ENCODE data around the gene MAD2L1. TPM values are rescaled to one million over a fixed set of nuclear protein-coding genes. Genes with fewer than 3 reads are reported as not detected.

The MAD2L1 gene
- total and polyA plus RNA-seq, 2 donors (not counting 3 experiments of a cell fraction or from before 2014, with no cell fraction given) = 15.6 to 41.4 TPM

GRCh38 chr4:120081726-120082125 lies 15.1 kb upstream of the MAD2L1 start:
- Histone ChIP-seq H3K36me3 (ENCODE audit: control insufficient read depth in 2 of 2, extremely low read depth in 1 of 2, insufficient read depth in 2 of 2, low read length in 2 of 2) (no peaks in the 10 kb centered on the region), H3K9me1 (replicated peaks; ENCODE audit: control insufficient read depth, extremely low read depth, insufficient read depth, low read length) (no peaks in the 10 kb centered on the region), H3K4me3 (replicated peaks in 1 of 3; ENCODE audit: insufficient read depth in 1 of 3, low read depth in 1 of 3, low read length in 3 of 3) (no peak overlapping the region), H3K4me2 (ENCODE audit: insufficient read depth, low read length) (no peak overlapping the region), H4K20me1 (replicated peaks; ENCODE audit: control insufficient read depth, extremely low read depth, insufficient read depth, low read length) (no peaks in the 10 kb centered on the region), H3K4me1 (ENCODE audit: control insufficient read depth, extremely low read depth, insufficient read depth, low read length) (no peaks in the 10 kb centered on the region), H2AFZ (ENCODE audit: low read depth, low read length) (no peak overlapping the region), H3K9me3 (replicated peaks; ENCODE audit: control insufficient read depth, insufficient read depth, low read length) (no peaks in the 10 kb centered on the region), H3K79me2 (ENCODE audit: control insufficient read depth, insufficient read depth, low read length) (no peaks in the 10 kb centered on the region), H3K9ac (replicated peaks; ENCODE audit: extremely low read depth, insufficient read depth, low read length) (no peak overlapping the region), H3K27ac (ENCODE audit: insufficient read depth, low read depth, low read length) (no peak overlapping the region), H3K27me3 (ENCODE audit: control insufficient read depth in 2 of 2, insufficient read depth in 2 of 2, low read length in 2 of 2) (no peaks in the 10 kb centered on the region)
- POLR2A ChIA-PET = no interaction called here
- no peak for TF ChIP-seq MYC (IDR thresholded peaks at IDR 0.05; ENCODE audit: low read depth, low read length)
- no peak for TF ChIP-seq FOS (IDR thresholded peaks at IDR 0.05; ENCODE audit: borderline replicate concordance, insufficient read depth, low read length)
- TF ChIP-seq POLR2A (IDR thresholded peaks at IDR 0.05; ENCODE audit: low read depth, low read length) = no peak
- TF ChIP-seq CTCF (IDR thresholded peaks at IDR 0.05; ENCODE audit: extremely low read depth in 1 of 2, insufficient read depth in 1 of 2, low read depth in 1 of 2, low read length in 2 of 2) = no peak
- no peak for TF ChIP-seq POLR2AphosphoS5 (IDR thresholded peaks at IDR 0.05; ENCODE audit: insufficient read depth, low read depth, low read length)
- TF ChIP-seq MAX (IDR thresholded peaks at IDR 0.05; ENCODE audit: insufficient read depth, insufficient read length) = no peak
- no peak for TF ChIP-seq GATA2 (IDR thresholded peaks at IDR 0.05; ENCODE audit: insufficient read depth, insufficient read length, low read depth, low read length)
- TF ChIP-seq EZH2 (IDR thresholded peaks at IDR 0.05; ENCODE audit: borderline replicate concordance, low read depth, low read length, severe bottlenecking) = no peak
- no peak for TF ChIP-seq JUN (IDR thresholded peaks at IDR 0.05; ENCODE audit: borderline replicate concordance, insufficient read depth, insufficient read length, low read depth)
- dilution Hi-C loops (cut with MboI; ENCODE audit: extremely low pct_ligation_motif_present, low sequenced_read_pairs) = no loop called here
- CTCF ChIA-PET = no interaction called here
- BruUV-seq (replicated peaks) = no TSS peak
- intact Hi-C loops (cut with micrococcal nuclease) = no loop called here
- FAIRE-seq (no peak), DNase-seq (ENCODE audit: low read depth, low spot score) (no peak)
